Common myeloid progenitor, CD34-positive (primary cell): ENCODE data around the gene SMC5.

Experiments
- CTCF ChIA-PET: fragments of 350-600 bp; sonication (Branson Sonifier 250); formaldehyde crosslinking; loops from one replicate; lab custom pipeline; 2021; ENCODE audit warnings: antibody characterized with exemption; lab: Charles Lee
- POLR2A ChIA-PET: fragments of 350-600 bp; sonication (Branson Sonifier 250); formaldehyde crosslinking; loops from one replicate; lab custom pipeline; 2021; ENCODE audit warnings: antibody characterized with exemption; lab: Charles Lee
- DNase-seq, 3 donors: peaks; one replicate each; pipeline versions ENCODE4 v3.0.0 to v3.0.0-alpha.2; 2013
- H3K27ac ChIP-seq, 2 experiments: 1 replicate in 1 of 2; 2 replicates in 1 of 2; pipeline ENCODE4 v1.7.0; 2013; ENCODE audit warnings: inconsistent platforms in 2 of 2, low read length in 2 of 2, mild to moderate bottlenecking in 2 of 2, low read depth in 1 of 2, moderate library complexity in 1 of 2; ENCODE audit not compliant: severe bottlenecking in 2 of 2, insufficient read depth in 1 of 2, poor library complexity in 1 of 2
- H3K27me3 ChIP-seq, 5 experiments: replicated peaks in 2 of 5; 1 replicate in 3 of 5; 2 replicates in 2 of 5; pipeline versions ENCODE4 v1.6.1 to v1.7.0; 2013; ENCODE audit warnings: low read length in 4 of 5, mild to moderate bottlenecking in 2 of 5, moderate library complexity in 2 of 5, inconsistent platforms in 1 of 5; ENCODE audit not compliant: insufficient read depth in 5 of 5, control insufficient read depth in 4 of 5
- H3K36me3 ChIP-seq, 4 experiments: 1 replicate in 2 of 4; 2 replicates in 2 of 4; pipeline versions ENCODE4 v1.6.1 to v1.7.0; 2013; ENCODE audit warnings: low read length in 3 of 4, control low read depth in 1 of 4, mild to moderate bottlenecking in 1 of 4; ENCODE audit not compliant: control insufficient read depth in 4 of 4, insufficient read depth in 4 of 4
- H3K4me1 ChIP-seq, 4 experiments: 1 replicate in 3 of 4; 2 replicates in 1 of 4; pipeline versions ENCODE4 v1.6.1 to v1.7.1; 2013; ENCODE audit warnings: low read length in 3 of 4, mild to moderate bottlenecking in 3 of 4, control low read depth in 1 of 4, inconsistent platforms in 1 of 4, moderate library complexity in 1 of 4; ENCODE audit not compliant: control insufficient read depth in 4 of 4, insufficient read depth in 4 of 4; ENCODE audit errors: control extremely low read depth in 1 of 4
- H3K4me3 ChIP-seq, 7 experiments: 1 replicate in 4 of 7; 2 replicates in 3 of 7; pipeline versions ENCODE4 v1.5.1 to v1.7.0; 2013; ENCODE audit warnings: mild to moderate bottlenecking in 7 of 7, low read length in 6 of 7, moderate library complexity in 6 of 7, inconsistent platforms in 2 of 7, low read depth in 2 of 7, control low read depth in 1 of 7; ENCODE audit not compliant: insufficient read depth in 4 of 7, control insufficient read depth in 1 of 7; ENCODE audit errors: extremely low read depth in 1 of 7
- H3K9me3 ChIP-seq, 5 experiments: 1 replicate in 4 of 5; 2 replicates in 1 of 5; pipeline versions ENCODE4 v1.6.1 to v1.7.1; 2013; ENCODE audit warnings: low read length in 4 of 5, mild to moderate bottlenecking in 2 of 5, inconsistent platforms in 1 of 5, low read depth in 1 of 5, moderate library complexity in 1 of 5; ENCODE audit not compliant: control insufficient read depth in 4 of 5, insufficient read depth in 2 of 5; ENCODE audit errors: control extremely low read depth in 1 of 5
- WGBS: methylation state at CpG from one replicate; pipeline ENCODE4 v1.1.5; 2013; ENCODE audit not compliant: insufficient coverage; 5-methylcytosine and 5-hydroxymethylcytosine counted together

Gene SMC5

DNA sequence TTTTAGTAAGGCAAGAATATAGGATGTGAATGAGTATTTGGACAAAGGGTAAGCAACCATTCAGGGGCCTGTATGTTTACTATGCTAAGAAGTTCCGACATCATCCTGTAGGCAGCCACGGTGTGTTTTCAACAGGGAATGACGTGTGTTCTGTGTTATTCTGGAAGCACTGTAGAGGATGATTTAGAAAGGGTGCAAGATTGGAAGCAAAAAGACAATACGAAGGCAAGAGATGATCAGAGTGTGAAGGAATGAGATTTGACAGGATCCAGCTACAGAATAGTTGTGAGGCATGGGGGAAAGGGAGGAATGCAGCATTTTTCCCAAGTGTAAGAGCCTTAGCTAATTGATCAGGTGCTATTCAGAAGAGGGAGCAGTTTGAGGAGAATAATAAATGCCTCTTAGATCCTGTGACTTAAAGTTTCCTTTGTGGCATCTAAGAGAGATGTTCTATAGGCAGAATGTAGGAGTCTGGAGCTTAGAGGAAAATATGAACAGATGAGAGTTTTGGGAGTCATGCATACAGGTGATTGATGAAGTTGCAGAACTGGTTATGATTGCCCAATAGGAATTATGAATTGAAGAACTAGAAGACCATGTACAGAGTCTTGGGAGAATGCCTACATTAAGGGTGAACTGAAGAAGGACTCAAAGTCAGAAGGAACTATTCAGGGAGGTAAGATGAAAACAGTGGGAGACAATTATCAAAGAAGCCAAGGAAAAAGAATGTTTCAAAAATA lies 2.5 kb downstream of the SMC5 start:
- no peak overlapping the region for H3K27ac ChIP-seq
- H3K4me3 ChIP-seq: no peak overlapping the region
- POLR2A ChIA-PET: no interaction called here
- peaks cover 6 to 52% (median 31%) of the 10 kb centered on the region in 4 experiments for H3K4me1 ChIP-seq
- no peak for DNase-seq
- H3K27me3 ChIP-seq: no peaks in the 10 kb centered on the region
- 98% methylated on average over 4 of the region's 4 CpGs for WGBS
- CTCF ChIA-PET: interaction anchor here (1.1 to 1.2 kb wide), 2 partner anchors 10 to 16 kb away, joined by 3 to 5 read pairs; no protein-coding TSS in a partner anchor
- H3K9me3 ChIP-seq: no peaks in the 10 kb centered on the region
- H3K36me3 ChIP-seq: peaks cover 15 to 49% (median 24%) of the 10 kb centered on the region in 4 experiments

- no peaks in the 10 kb centered on the region for H3K27me3 ChIP-seq
- peaks cover 15 to 59% (median 30%) of the 10 kb centered on the region in 4 experiments for H3K36me3 ChIP-seq
- H3K4me1 ChIP-seq: peaks cover 6 to 49% (median 31%) of the 10 kb centered on the region in 4 experiments
- H3K4me3 ChIP-seq: no peak overlapping the region
- 91% methylated on average over 2 of the region's 2 CpGs for WGBS
- no peak overlapping the region for H3K27ac ChIP-seq
- ChIA-PET POLR2A (no interaction called here), CTCF (no interaction called here)
- no peaks in the 10 kb centered on the region for H3K9me3 ChIP-seq
- no peak for DNase-seq
Measured at GRCh38 chr9:70262366-70262765, 3.6 kb downstream of the SMC5 start.

GRCh38 chr9:70262948-70263347 lies 4.2 kb downstream of the SMC5 start:
- POLR2A ChIA-PET: interaction anchor here (0.6 kb wide), 1 partner anchor 529 kb away, joined by 4 read pairs; no protein-coding TSS in a partner anchor
- peaks cover 15 to 64% (median 34%) of the 10 kb centered on the region in 4 experiments for H3K36me3 ChIP-seq

GRCh38 chr9:70263421-70263820 lies 4.6 kb downstream of the SMC5 start:
- POLR2A ChIA-PET: interaction anchor here (0.6 kb wide), 1 partner anchor 529 kb away, joined by 4 read pairs; no protein-coding TSS in a partner anchor
- no peak overlapping the region for H3K27ac ChIP-seq
- CTCF ChIA-PET: interaction anchor here (0.9 kb wide), 1 partner anchor 9 kb away, joined by 3 read pairs; no protein-coding TSS in a partner anchor
- H3K4me3 ChIP-seq: no peak overlapping the region
- no CpG with 5 or more reads among the region's 1 CpG for WGBS
- DNase-seq: no peak
- peaks cover 3 to 39% (median 25%) of the 10 kb centered on the region in 4 experiments for H3K4me1 ChIP-seq
- peaks cover 15 to 64% (median 34%) of the 10 kb centered on the region in 4 experiments for H3K36me3 ChIP-seq
- no peaks in the 10 kb centered on the region for H3K9me3 ChIP-seq
- no peaks in the 10 kb centered on the region for H3K27me3 ChIP-seq

More at GRCh38 chr9:70262948-70263347, 4.2 kb downstream of the SMC5 start:
- Histone ChIP-seq H3K9me3 (no peaks in the 10 kb centered on the region), H3K4me3 (no peak overlapping the region), H3K27ac (no peak overlapping the region), H3K4me1 (peaks cover 6 to 44% (median 29%) of the 10 kb centered on the region in 4 experiments), H3K27me3 (no peaks in the 10 kb centered on the region)
- CTCF ChIA-PET: interaction anchor here (0.9 kb wide), 1 partner anchor 10 kb away, joined by 3 read pairs; no protein-coding TSS in a partner anchor
- WGBS: 50% methylated on average over 2 of the region's 6 CpGs
- no peak for DNase-seq

GRCh38 chr9:70278305-70278704 lies 19.5 kb downstream of the SMC5 start:
- Histone ChIP-seq H3K27ac (no peak overlapping the region), H3K36me3 (peaks cover 26 to 68% (median 36%) of the 10 kb centered on the region in 4 experiments), H3K4me1 (no peaks in the 10 kb centered on the region), H3K4me3 (no peak overlapping the region), H3K27me3 (no peaks in the 10 kb centered on the region), H3K9me3 (no peaks in the 10 kb centered on the region)
- CTCF ChIA-PET: no interaction called here
- WGBS: 100% methylated on average over 1 of the region's 2 CpGs
- DNase-seq: no peak
- POLR2A ChIA-PET: no interaction called here

DNA sequence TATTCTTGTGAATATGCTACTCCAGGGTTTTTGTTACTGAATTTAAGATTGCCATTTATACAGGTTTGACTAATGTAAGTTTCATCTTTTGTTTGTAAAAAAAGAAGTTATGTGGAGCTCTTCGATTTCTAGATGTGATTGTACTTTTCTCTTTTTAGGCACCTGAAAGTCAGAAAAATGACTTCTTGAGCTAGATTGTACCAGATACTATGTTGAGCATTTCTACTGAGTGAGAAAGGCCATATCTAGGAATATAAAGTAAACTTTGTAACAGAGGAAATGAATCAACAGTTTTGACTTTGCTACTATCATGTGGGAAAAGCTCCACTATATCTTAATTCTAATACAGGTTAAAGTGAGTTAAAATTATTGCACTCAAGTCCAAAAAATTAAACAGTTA lies 25.1 kb downstream of the SMC5 start:
- Histone ChIP-seq H3K27ac (no peak overlapping the region), H3K9me3 (peaks cover 0 to 3% (median 0%) of the 10 kb centered on the region in 5 experiments), H3K4me3 (no peak overlapping the region), H3K36me3 (peaks cover 24 to 78% (median 57%) of the 10 kb centered on the region in 4 experiments), H3K27me3 (no peaks in the 10 kb centered on the region), H3K4me1 (peaks cover 0 to 7% (median 0%) of the 10 kb centered on the region in 4 experiments)
- WGBS: 92% methylated on average over 1 of the region's 1 CpG
- no peak for DNase-seq
- ChIA-PET CTCF (no interaction called here), POLR2A (no interaction called here)

DNA sequence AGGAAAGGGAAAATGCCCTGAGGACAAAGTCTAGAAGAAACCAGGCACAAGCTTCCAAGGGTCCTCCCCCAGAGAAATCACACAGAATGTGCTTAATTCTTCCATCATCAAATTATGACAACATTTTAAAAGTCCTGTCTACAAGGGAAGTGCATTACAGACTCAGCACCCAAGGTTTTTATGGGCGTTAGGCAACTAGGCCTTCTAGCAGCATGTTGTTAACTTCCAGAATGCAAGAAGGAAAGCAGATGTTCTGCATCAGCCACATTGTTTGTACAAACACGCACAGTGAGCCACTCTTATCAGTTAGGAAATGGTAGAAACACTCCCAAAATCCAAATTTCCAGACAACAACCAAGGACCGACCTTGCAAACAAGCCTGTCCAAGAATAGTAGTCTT lies 26.5 kb downstream of the SMC5 start:
- ChIA-PET CTCF (no interaction called here), POLR2A (interaction anchor here (0.6 kb wide), 1 partner anchor 14 kb away, joined by 3 read pairs; no protein-coding TSS in a partner anchor)
- Histone ChIP-seq H3K9me3 (peaks cover 0 to 3% (median 0%) of the 10 kb centered on the region in 5 experiments), H3K27me3 (no peaks in the 10 kb centered on the region), H3K27ac (no peak overlapping the region), H3K36me3 (peaks cover 22 to 80% (median 55%) of the 10 kb centered on the region in 4 experiments), H3K4me3 (no peak overlapping the region), H3K4me1 (peaks cover 0 to 7% (median 0%) of the 10 kb centered on the region in 4 experiments)
- DNase-seq: no peak
- WGBS: 100% methylated on average over 1 of the region's 3 CpGs
